LoVo (cell line): Measurements from ENCODE around the gene RAB29.

Experiments used
- DNase-seq: peaks from one replicate; pipeline ENCODE4 v3.0.0-alpha.2; 2016; ENCODE audit warnings: low spot score

Gene RAB29

DNA sequence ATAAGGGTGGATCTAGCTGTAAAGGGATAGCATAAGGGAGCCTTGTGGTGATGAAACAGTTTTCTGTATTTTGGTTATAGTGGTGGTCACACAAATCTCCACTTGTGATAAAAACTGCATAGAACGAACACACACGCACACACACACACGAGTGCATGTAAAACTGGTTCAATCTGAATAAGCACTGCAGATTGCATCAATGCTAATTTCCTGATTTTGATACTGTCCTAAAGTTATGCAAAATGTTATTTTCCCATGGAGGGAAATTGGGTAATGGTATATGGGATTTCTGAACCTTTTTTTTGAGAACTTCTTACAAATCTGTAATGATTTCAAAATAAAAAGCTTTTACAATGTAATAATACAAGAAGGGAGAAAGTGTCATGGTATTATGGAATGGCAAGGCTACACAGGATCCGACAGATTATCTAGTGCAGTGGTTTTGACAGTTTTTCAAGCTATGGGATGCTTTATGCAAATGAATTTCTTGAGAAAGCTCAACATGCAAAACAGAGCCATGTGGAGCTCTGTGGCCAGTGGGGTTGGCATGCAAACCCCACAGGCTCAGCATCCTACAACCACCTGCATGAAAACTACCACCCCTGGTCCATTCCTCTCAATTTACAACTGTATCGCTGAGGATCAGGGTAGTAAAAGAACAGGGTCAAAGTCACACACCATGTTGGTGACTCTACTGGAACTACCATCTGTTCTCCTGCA, 18.9 kb upstream of the RAB29 start:
- no peak for DNase-seq

DNA sequence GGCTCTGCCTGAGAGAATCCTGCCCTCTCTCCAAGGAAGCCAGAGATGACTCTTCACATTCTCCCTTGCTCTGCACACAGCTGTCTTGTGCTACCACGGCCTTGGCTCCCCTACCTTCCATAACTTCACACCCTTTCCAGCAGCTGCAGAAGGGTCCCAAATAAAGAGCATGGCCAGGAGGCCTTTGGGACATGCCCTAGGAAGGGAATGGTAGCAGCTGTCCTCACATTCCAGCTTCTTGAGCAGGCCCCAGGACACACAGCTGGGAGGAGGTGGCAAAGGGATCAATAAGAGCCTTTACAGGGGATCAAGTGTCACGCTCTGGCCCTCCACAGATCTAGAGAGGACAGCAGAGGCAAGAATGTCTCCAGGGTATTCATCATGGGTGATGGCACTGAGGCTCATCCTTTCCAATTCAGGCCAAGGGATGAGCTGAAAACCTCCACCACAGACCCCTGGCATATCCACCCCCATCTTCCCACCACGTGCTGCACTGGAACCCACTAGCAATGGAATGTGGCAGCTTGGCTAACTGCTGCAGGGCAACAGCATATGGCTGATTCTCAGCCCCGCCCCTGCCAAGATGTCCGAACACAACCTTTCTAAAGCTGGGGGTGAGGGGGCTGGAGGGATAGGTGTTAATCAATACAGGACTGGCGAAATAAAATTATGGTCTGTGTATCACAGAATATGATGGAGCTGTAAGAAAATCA, 17.8 kb upstream of the RAB29 start:
- no peak for DNase-seq

DNA sequence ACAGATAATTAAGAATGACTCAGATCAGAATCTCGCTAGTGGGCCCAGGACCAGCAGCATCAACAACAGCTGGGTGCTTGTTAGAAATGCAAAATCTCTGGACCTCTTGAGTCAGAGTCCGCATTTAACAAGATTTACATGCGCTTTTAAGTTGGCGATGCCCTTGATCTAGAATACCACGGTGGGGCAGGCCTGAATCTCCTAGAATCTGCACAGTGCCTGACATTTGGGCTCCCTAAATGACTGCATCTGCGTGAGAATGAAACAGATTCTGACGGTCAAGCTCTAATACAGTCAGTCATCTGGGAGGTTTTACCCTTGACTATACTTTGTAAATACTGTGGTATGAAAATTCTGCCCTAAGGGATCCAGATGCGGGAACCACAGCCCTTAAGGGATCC, 17.2 kb upstream of the RAB29 start:
- DNase-seq: no peak

DNA sequence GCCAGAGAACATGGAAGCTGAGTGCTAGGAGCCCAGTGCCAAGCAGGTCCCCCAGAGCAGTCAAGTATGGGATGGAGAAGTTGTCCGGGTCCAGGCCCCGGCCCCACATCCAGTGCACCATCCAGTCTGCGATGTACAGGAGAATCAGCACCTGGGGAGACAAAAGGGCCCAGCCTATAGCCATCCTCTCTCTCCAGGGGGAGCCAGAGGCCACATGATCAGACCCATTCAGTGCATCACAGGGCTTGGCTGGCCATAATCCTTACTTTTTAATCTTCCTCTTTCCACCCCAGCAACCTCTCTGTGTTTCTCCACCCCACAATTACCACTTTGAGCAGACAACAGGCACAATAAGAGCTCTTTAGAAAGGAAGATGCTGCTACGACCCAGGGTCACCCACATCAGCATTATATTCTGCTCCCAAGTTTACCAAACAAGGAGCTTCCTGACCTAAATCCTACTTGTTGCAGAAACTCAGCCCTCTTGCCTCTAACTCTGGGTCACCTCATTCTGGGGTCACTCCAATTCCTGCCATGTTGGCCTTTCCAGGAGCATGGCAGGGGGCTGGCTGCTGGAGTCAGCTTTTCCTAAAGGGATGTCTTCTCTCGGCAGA, 16.4 kb upstream of the RAB29 start:
- DNase-seq: peak; percentile 11

DNA sequence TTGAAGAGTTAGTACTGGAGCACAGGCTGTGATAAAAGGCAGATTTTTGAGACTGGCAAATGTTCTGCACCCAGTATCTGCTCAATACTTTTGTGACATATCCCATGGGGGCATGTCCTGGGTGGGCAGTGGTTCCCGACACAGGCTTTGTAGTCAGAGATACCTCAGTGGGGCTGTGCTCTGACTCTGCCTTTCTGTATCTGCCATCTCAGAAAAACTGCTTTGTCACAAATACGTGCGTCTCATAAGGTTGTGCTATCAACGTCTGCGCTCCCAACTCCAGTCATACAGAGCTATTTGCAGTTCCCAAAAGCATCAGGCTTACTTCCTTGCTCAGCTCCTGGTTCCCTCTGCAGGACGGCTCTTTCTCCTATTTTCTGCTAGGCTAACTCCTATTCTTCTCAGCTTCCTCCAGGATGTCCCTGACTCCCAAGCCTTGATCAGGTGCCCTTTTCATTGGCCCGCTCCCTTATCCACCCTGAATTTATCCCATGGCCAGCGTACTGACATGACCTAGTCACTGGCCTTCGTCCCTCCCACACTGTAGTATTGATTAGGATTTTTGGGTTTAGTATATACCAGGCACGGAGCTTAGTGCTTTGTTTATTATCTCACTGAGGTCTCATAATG, 12.1 kb upstream of the RAB29 start:
- DNase-seq: no peak

DNA sequence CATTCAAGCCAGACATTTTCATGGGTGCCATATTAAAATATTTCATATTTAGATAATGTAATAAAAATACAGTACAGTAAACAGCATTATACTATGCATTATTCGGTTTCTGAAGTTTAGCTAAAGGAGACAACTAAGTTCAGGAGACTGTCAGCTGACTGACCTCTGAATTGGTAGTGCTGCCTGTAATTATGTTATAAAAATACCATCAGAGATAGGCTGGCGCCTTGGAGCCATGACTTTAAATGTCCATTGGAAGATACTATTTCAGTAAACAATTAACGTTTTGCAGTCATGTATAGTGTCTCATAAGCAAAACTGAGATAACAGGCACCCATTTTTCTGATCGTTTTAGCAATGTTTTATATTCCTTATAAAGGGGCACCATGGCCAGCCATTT, 11.3 kb upstream of the RAB29 start:
- DNase-seq: no peak

DNA sequence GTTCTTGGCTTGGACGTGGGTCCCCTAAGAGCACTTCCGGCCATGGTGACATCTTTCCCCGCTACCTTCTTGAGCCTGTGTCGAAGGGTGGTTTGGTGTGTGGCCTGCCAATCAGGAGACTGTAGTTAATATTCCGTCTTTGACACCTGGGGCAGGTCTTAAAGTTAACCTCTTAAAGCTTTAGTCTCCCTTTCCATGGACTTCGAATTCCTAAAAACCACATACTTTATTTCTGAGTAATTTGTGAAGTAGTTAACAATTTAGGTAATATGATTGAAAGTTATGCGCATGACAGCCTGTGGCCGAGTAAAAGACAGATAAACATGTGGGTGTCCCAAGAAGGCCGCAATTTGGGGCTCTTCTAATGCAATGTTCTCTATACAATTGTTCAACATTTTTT, 10.2 kb upstream of the RAB29 start:
- no peak for DNase-seq

DNA sequence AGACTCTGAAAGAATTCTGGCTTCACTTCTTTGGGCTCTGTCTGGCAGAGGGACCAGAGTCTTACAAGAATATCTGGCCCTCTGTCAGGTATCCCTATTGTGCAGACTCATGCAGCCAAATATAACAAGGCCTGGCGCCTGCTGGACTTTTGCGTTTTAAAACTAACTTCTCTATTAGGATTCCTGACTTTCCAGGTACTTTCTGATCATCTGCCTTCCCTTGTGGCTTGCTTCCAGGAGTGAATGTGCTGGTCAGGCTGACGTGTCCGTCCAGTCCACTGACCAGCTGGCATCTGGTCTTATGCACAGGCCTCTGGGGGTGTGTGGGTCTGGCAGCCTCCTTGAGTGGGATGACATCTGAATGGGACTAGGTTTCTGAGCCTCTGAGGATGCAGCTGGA, 8.6 kb upstream of the RAB29 start:
- DNase-seq: no peak

DNA sequence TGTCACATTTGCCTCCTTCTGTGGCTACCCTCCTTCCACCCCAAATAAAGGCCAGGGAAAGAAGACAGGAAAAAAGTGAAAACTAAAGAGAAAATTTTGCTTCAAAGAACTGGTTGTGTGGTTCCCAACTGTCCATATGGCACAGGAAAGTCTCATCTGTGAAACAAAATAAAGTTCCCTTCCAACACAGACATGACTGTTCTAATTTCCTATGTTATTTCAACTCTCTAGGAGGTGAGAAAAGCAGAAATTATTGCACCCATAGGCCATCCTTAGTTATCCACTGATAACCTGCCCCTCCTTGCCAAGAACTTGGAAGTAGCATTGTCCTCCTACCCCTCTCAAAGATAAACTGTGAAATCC, 8.1 kb upstream of the RAB29 start:
- DNase-seq: no peak

DNA sequence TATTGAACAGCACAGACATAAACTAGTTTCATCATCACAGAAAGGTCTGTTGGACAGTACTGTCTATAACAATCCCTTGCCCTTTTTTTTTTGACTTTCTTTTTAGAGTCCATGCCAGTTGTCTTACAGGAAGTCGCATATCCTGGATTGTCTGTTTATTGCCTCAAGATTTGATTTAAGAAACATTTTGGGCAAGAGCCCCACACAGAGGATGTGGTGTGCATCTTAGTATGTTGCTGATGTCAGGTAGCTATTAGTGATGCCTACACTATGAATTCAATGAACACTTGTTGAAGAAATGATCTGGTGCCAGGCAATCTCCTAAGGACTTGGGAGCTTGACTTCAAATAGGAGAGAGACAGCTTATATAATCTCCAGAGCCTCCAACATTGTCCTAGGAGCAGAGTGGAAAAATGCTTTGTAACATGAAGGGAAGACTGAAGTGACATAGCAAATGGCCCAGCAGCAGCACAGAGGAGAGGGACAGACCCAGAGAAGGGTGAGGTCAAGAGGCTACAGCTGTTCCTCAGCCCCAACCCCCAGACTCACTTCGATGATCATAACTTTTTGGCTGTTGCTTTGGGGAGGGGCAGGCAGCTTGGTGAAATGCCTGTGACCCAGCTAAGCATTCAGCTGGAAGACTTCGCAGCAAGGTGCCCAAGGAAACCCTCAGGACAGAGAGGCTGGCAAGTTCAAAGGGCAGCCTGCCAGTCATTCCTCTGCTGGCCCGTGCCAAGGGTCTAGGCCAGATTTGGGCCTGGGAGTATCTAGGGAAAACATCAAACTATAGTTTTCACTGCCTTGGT, 7.5 kb upstream of the RAB29 start:
- DNase-seq: no peak

DNA sequence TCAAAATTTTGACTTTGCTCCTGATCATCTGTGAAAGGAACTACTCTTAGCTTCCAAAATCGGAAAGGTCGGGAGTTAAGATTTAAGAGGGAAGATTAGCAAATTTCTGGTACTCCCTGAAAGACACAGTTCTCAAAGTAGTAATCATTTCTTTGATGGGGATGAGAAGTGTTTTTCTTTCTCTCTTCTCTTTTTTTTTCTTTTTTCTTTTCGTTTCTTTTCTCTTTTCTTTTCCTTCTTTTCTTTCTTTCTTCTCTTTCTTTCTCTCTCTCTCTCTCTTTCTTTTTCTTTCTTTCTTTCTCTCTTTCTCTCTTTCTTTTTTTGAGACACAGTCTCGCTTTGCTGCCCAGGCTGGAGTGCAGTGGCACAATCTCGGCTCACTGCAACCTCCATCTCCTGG, 5.1 kb upstream of the RAB29 start:
- DNase-seq: no peak

DNA sequence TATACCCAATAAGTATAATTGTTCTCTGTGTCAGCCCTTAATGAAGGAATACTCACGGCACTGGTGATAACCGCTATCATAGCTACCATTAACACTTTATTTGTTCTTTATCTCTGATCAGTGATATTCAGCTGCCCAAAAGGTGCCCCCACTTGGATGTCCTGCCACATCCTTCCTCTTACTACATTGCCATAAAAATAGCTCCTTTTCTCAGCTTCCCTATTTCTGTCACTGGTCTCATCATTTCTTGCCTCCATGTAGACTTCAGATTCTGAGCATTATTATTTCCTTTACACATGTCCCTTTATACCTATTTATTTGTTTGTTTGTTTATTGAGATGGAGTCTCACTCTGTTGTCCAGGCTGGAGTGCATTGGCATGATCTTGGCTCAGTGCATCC, 2.7 kb upstream of the RAB29 start:
- DNase-seq: no peak

DNA sequence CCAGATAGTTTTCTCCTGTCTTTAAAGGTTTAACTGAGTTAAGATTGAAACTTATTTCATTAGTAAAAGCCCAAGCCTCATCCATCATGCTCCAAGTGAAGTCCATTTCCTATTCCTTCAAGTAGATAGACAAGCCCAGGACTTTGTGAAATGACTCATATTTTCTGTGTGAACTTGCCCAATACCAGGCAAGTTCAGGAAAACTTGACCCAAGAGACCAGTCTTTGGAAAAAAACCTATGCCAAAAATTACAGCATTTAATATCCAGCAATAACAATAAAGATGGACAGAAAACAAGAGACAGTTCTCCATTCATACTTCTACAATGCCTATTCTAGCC, 405 bp upstream of the RAB29 start:
- peak; percentile 5 for DNase-seq

DNA sequence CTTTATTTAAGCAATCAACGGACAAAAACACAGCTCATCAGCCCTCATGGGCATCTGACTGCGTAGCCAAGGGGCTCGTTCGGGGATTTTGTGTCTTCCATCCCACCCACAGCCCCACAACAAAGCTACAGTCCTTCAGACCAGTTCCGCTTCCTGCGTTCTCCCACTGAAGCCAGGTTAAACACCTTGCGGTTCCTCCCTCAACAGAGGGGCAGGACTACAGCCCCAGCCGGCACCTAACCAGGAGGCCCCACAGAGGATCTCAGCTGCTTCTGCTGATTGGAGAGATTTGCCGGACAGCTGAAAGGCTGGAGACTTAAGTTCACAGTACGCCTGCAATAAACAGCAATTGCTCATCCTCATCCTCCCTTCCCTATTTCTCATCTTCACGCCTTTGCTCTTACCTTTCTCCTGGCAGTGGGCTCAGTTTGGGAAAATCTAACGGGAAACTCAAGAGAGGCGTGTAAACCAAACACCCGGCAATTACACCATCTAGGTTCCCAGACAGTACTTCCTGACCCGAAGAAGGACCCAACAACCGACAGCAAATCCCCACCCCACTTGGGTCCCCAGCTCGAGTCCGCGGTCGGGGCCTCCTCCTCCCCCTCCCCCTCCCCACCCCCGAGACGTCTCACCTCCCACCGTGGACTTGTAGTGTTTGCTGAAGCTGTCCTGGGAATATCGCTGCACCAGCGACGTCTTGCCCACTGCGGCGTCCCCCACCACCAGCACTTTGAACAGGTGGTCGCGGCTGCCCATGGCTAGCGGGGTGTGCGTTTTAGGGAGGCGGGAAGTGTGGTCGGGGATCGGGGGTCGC, 876 bp downstream of the RAB29 start:
- DNase-seq: no peak

DNA sequence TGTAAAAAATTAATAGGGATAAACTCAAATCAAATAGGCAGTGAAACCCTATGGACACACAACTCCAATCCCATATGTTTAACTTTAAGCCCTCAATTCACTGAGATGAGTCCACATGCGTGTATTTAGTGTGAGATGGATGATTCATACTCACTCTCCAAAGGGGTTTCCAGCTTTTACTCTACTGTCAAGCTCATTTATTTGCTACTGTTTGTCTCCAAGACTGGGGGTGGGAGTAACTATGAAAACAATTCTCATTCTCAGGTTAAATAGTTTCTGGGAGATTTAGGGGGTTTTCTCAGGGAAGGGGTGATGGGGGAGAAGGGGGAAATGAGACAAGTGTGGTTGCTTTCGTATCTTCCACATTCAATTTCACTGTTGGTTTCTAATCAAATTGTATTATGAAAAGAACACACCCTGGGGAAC, 2.7 kb downstream of the RAB29 start:
- DNase-seq: no peak

DNA sequence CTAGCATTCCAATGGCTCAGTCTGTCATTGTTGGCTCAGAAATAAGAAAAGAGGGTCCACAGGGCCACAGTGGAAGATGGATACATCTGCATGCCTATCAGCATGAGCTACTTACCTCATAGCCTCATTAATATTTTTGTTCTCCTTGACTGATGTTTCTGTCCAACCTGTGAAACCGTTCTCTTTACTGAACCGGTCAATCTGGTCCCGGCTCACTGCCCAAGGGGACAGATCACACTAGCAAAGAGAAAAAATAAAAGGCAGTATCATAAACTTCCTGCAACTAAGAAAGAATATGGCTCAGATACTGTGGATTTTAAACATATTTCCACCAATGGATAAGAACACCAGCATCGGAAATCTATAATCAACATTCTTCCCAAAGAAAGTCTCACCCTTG, 4.7 kb downstream of the RAB29 start:
- DNase-seq: no peak

DNA sequence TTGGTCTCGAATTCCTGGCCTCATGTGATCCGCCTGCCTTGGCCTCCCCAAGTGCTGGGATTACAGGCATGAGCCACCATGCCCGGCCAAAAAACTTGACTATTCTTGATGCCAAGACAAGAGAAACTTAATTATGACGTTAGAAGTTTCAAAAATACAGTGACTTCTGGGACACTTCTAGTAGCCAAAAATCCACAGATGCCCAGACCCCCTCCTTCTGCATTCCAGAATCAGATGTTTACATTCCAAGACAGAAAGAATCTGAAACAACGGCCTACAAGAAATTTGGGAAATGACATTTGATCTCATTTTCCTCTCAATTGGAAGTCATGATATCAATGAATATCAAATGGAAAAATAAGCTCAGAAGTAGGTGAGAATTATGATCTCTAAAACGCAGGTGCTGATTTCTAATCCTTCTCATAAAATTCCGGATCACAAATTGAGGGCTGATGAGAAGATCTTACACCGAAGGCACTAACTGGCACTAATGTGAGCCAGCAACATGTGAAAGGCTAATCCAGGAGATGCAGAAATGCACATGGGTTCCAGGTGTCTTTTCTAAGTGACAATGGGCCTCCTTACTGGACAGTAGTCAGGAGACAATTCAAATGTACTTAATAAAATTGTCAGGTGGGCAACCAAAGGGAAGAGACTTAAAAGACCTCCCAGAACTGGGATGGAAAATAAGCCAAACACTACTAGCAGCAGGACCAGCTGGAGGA, 5.5 kb downstream of the RAB29 start:
- DNase-seq: no peak

DNA sequence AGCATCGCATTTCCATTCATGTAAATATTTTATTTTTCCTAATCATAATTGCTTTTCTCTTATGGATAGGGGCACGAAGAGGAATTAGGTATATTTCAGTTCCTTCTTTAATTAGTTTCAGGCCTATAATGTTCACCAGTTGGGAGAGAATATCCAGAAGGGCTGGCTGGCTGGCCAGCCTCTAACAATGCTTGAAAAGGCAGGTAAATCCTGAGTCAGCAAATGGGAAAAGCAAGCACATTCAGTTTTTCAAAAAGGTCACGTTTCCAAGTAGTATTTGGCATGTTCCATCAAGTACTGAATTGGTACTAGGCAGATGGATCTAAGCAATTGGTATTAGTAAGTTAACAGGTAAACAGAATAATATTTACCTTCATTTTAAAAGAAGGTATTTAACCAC, 8.0 kb downstream of the RAB29 start:
- no peak for DNase-seq

DNA sequence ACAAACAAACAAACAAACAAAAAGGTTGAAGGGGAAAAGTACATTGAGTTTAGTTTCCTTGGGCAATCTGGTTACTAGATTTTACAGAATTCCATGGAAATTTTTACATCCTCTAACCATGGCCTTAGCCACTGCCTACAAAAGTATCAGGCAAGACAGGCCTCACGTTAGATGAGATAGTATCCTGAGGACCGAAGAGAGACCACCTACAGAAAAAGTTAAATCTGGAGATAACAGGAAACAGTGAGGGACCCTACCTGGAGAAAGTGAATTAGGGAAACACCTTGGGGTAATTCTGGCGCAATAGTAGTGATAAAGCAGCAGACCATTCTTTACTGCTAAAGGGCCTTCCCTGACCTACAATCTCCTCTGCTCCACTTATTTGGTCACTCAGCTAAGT, 8.7 kb downstream of the RAB29 start:
- no peak for DNase-seq

DNA sequence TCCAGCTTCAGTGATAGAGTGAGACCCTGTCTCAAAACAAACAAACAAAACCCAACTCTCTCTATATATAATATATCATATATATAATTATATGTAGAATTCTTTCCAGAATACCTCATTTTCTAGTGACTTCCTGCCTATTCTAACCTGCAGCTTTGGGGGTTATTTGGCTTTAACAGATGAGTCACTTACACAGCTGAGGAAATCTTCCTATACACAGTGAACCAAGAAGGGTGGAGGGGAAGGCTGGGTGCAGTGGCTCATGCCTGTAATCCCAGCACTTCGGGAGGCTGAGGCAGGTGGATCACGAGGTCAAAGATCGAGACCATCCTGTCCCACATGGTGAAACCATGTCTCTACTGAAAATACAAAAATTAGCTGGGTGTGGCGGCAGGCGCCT, 9.2 kb downstream of the RAB29 start:
- no peak for DNase-seq

DNA sequence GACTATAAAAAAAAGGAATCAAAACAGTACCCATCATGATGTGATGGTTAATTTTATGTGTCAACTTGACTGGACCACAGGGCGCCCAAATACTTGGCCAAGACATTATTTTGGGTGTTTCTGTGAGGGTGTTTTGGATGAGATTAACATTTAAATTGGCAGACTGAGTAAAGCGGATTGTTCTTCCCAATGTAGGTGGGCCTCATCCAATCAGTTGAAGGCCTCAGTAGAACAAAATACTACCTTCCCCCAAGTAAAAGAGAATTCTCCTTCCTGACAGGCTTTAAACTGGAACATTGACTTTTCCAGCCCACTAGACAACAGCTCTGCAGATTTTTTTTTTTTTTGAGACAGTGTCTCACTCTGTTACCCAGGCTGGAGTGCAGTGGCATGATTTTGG, 10.7 kb downstream of the RAB29 start:
- no peak for DNase-seq
